Chondrocyte (in vitro differentiated cells): Measurements from ENCODE around the gene KLHL11. TPM values are rescaled to one million over a fixed set of nuclear protein-coding genes. Genes with fewer than 3 reads are reported as not detected.
"Not testable (repeated sequence)": the region's sequence is repeated elsewhere in the genome, so short reads cannot be mapped to it uniquely, and the experiment has no call there.

ENCODE experiments used
- DNase-seq: peaks from one replicate; pipeline ENCODE4 v3.0.0; 2021; ENCODE audit warnings: mixed read lengths, low spot score
- H3K27ac Mint-ChIP-seq: one replicate; pipeline ENCODE4 v1.8.0; 2021; ENCODE audit warnings: mild to moderate bottlenecking, moderate library complexity, mixed read lengths; ENCODE audit not compliant: unreplicated experiment
- H3K27me3 Mint-ChIP-seq: 2 replicates; pipeline ENCODE4 v1.8.0; 2021; ENCODE audit warnings: low read depth, mixed read lengths
- H3K36me3 Mint-ChIP-seq: 2 replicates; pipeline ENCODE4 v1.8.0; 2021; ENCODE audit warnings: low read depth, mixed read lengths
- H3K4me1 Mint-ChIP-seq: 2 replicates; pipeline ENCODE4 v1.8.0; 2021; ENCODE audit warnings: low read depth, mild to moderate bottlenecking, mixed read lengths
- H3K4me3 Mint-ChIP-seq: one replicate; pipeline ENCODE4 v1.8.0; 2021; ENCODE audit warnings: mild to moderate bottlenecking, moderate library complexity, mixed read lengths; ENCODE audit not compliant: unreplicated experiment
- H3K9me3 Mint-ChIP-seq: 2 replicates; pipeline ENCODE4 v1.8.0; 2021; ENCODE audit warnings: low read depth, mixed read lengths
- total RNA-seq: library from RNA; stranded (reverse); gene quantifications from 3 replicates; pipeline ENCODE4 v1.2.1, GENCODE V29; 2021
- TF ChIP-seq, protein P1 (sequence below): fragments of 200-600 bp; sonication (generic); IDR thresholded peaks from 2 replicates; pipeline ENCODE4 v1.5.0; 2021; ENCODE audit warnings: antibody characterized with exemption, mild to moderate bottlenecking, moderate library complexity

Gene KLHL11
- total RNA-seq, 1 donor from 2014 or later = 15.3 TPM

DNA sequence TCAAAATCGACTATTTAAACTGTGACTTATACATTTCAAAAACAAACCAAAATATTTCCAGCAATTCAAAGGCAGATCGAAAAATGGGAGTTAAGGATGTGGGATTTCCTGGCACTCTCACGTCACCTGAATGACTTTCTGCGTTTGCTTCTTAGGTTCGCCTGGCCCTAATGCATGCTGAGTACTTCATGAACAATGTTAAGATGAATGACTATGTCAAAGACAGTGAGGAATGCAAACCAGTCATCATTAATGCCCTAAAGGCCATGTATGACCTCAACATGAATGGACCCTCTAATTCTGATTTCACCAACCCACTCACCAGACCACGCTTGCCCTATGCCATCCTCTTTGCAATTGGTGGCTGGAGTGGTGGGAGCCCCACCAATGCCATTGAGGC lies 20.3 kb downstream of the KLHL11 start:
- Mint-ChIP-seq H3K4me3 (no peak overlapping the region), H3K27ac (no peak overlapping the region), H3K27me3 (no peaks in the 10 kb centered on the region), H3K9me3 (no peaks in the 10 kb centered on the region), H3K4me1 (peaks cover 16% of the 10 kb centered on the region), H3K36me3 (peaks cover 2% of the 10 kb centered on the region)
- TF ChIP-seq, protein P1, sequence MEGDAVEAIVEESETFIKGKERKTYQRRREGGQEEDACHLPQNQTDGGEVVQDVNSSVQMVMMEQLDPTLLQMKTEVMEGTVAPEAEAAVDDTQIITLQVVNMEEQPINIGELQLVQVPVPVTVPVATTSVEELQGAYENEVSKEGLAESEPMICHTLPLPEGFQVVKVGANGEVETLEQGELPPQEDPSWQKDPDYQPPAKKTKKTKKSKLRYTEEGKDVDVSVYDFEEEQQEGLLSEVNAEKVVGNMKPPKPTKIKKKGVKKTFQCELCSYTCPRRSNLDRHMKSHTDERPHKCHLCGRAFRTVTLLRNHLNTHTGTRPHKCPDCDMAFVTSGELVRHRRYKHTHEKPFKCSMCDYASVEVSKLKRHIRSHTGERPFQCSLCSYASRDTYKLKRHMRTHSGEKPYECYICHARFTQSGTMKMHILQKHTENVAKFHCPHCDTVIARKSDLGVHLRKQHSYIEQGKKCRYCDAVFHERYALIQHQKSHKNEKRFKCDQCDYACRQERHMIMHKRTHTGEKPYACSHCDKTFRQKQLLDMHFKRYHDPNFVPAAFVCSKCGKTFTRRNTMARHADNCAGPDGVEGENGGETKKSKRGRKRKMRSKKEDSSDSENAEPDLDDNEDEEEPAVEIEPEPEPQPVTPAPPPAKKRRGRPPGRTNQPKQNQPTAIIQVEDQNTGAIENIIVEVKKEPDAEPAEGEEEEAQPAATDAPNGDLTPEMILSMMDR = no peak
- no peak for DNase-seq

DNA sequence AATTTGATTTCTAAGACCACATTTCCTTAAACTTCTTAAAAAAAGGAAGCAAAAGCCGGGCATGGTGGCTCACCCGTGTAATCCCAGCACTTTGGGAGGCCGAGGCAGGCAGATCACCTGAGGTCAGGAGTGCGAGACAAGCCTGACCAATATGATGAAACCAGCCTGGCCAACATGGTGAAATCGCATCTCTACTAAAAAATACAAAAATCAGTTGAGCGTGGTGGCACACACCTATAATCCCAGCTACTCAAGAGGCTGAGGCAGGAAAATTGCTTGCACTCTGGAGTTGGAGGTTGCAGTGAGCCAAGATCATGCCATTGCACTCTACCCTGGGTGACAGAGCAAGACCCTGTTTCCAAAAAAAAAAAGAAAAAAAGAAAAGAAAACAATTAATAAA lies 24.4 kb downstream of the KLHL11 start:
- H3K9me3 Mint-ChIP-seq, H3K36me3 Mint-ChIP-seq, H3K4me1 Mint-ChIP-seq, DNase-seq, H3K27ac Mint-ChIP-seq, H3K27me3 Mint-ChIP-seq, H3K4me3 Mint-ChIP-seq: not testable (repeated sequence)

DNA sequence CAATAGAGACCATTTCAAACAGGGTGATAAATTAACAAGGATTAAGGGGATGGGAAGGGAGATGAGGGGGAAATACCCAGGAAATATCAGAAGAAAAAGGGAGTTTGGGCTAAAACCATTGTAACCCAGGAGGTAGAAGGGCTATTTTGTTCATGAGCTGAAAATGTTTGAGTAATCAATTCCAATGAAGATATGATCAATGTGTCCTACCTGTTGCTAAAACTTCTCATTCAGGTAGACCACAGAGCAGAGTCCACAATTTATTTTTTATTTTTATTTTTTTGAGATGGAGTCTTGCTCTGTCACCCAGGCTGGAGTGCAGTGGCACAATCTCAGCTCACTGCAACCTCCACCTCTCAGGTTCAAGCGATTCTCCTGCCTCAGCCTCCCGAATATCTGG lies 25.8 kb downstream of the KLHL11 start:
- not testable (repeated sequence) for H3K27ac Mint-ChIP-seq, H3K9me3 Mint-ChIP-seq, H3K27me3 Mint-ChIP-seq, H3K36me3 Mint-ChIP-seq, H3K4me3 Mint-ChIP-seq, DNase-seq
- peaks cover 17% of the 10 kb centered on the region for H3K4me1 Mint-ChIP-seq

DNA sequence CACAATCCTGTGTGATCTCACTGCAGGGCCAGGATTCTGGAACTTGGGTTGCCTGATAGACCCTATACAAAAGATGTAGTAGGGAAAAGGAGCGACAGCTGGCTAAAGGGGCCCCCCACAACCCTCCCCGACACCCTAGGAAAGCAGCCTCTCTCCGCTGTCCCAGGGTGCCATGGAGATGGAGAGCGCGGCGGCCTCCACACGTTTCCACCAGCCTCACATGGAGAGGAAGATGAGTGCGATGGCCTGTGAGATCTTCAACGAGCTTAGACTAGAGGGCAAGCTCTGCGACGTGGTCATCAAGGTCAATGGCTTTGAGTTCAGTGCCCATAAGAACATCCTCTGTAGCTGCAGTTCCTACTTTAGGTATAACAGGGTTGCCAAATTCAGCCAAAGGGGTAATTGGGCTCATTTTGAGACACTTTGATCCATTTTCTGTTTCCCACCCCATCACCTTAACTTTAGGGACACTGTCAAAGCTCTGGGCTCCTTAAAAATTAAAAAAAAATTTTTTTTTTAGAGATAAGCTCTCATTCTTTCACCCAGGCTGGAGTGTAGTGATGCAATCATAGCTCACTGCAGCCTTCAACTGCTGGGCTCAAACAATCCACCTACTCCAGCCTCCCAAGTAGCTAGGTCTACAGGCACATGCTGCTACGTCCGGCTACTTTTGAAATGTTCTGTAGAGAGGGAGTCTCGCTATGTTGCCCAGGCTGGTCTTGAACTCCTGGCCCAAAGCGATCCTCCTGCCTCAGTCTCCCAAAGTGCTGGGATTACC lies 27.3 kb downstream of the KLHL11 start, which contains the start of gene KLHL10:
Gene KLHL10, plus strand, starts transcription at position 65 of the 778 bp plus-strand sequence. Its CDS starts 108 bp downstream, at position 173.
- Mint-ChIP-seq H3K9me3 (no peaks in the 10 kb centered on the region), H3K27ac (no peak within 1 kb of the TSS), H3K27me3 (no peaks in the 10 kb centered on the region), H3K4me3 (peak within 1 kb of the TSS; percentile 72), H3K4me1 (peaks cover 17% of the 10 kb centered on the region), H3K36me3 (no peaks in the 10 kb centered on the region)
- TF ChIP-seq, protein P1 = no peak
- peak; percentile 47 for DNase-seq

DNA sequence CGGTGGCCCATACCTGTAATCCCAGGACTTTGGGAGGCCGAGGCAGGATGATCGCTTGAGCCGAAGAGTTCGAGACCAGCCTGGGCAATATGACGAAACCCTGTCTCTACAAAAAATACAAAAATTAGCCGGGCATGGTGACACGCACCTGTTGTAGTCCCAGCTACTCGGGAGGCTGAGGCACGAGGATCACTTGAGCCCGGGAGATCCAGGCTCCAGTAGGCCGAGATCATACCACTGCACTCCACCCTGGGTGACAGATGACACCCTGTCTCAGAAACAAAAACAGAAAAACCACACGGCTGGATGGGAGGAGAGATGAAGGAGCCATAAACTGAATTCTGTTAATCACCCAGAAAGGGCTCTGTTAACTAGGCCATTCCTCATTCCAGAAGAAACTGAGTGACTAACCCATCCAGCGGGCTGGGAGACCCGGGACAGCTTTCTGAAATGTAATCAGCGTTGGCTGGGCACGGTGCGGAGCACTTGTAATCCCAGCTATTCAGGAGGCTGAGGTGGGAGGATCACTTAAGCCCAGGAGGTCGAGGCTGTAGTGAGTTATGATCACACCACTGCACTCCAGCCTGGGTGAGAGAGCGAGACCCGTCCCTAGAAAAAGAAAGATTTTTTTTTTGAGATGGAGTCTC lies 28.6 kb downstream of the KLHL11 start:
- H3K27me3 Mint-ChIP-seq = no peaks in the 10 kb centered on the region
- no peaks in the 10 kb centered on the region for H3K36me3 Mint-ChIP-seq
- no peak overlapping the region for H3K27ac Mint-ChIP-seq
- peak overlapping the region; percentile 72 for H3K4me3 Mint-ChIP-seq
- peaks cover 17% of the 10 kb centered on the region for H3K4me1 Mint-ChIP-seq
- no peaks in the 10 kb centered on the region for H3K9me3 Mint-ChIP-seq
- TF ChIP-seq, protein P1 = no peak
- peak; percentile 35 for DNase-seq

DNA sequence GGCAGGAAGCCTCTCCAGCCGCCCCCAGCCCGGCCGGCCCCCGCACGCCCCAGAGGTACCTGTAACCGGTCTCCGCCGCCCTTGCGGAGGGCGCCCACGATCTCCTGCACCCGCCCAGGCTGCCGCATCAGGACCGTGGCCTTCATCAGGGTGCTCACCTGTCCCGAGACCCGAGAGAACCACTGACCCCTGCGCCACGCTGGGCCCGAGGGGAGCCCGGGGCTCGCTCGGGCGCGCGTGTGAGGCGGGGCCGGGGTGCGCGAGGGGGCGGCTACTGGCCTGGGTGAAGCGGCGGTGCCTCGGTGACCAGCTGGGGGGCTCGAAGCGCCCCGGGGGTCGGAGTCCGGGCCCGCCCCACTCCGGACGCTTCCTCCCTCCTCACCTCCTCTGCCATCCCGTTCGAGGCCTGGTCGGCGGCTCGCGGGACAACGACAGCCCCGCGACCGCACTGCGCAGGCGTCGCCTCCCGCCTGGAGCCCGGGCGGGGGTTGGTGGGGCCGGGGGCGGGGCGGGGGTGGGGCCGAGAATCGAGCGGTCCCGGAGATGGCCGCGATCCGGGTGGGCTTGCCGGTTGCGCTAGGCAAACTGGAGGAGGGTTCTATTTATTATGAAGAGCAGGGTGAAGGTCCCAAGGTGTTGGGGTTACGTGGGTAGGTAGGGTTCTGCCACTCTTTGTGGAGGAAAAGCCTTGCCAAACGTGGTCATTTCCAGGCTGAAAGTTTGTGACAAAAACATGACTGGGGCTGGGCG lies 29.2 kb downstream of the KLHL11 start, which contains the start of gene NT5C3B:
Gene NT5C3B, minus strand, starts transcription at position 433 of the 750 bp plus-strand sequence. Its CDS starts 39 bp downstream, at position 394.
- peaks cover 4% of the 10 kb centered on the region for H3K36me3 Mint-ChIP-seq
- TF ChIP-seq, protein P1 = no peak
- H3K4me1 Mint-ChIP-seq = peaks cover 17% of the 10 kb centered on the region
- H3K4me3 Mint-ChIP-seq = peak within 1 kb of the TSS; percentile 72
- no peaks in the 10 kb centered on the region for H3K9me3 Mint-ChIP-seq
- no peaks in the 10 kb centered on the region for H3K27me3 Mint-ChIP-seq
- DNase-seq = peak; percentile 84
- H3K27ac Mint-ChIP-seq = peak within 1 kb of the TSS; percentile 27
